Globus pallidus (tissue), 1 donor: ENCODE measurements around the gene GPC6.

ENCODE experiments used
- DNase-seq: peaks from one replicate; pipeline ENCODE4 v3.0.0-alpha.2; 2015; ENCODE audit warnings: low spot score

Gene GPC6

DNA sequence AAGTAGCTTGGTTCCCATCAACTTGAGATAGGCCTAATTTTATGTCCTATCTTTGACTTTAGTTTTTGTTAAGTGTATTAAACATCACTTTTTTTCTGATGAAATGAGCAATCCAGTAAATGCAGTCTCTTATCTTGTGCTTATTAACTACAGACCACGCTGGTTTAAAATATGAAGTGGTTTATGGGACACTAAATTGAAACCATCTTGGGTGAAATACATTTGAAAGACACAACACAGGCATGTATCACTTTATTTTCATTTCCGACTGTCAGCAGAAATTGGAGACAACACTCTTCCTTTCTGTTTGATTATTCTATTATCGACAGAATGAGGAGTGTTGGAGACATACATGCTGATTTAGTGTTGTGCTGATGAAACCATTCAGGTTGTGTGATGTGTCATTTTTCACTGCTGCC, 447.7 kb downstream of the GPC6 start:
- DNase-seq: no peak

DNA sequence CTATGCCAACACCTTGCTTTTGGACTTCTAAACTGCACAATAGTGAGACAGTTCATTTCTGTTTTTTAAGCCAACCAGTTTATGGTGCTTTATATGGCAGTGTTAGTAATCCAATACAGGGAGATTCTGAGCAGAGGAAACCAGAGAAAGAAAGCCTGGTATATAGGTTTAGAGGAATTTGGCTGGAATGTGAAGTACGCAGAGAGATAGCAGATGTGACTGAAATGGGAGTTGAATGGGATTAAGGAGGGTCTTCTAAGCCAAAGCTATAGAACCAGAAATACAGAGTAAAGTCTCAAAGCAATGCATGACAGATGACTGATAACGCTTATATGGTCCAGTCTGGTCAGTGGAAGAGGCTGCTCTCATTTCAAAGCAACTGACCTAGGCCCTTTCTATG, 453.7 kb downstream of the GPC6 start:
- no peak for DNase-seq

DNA sequence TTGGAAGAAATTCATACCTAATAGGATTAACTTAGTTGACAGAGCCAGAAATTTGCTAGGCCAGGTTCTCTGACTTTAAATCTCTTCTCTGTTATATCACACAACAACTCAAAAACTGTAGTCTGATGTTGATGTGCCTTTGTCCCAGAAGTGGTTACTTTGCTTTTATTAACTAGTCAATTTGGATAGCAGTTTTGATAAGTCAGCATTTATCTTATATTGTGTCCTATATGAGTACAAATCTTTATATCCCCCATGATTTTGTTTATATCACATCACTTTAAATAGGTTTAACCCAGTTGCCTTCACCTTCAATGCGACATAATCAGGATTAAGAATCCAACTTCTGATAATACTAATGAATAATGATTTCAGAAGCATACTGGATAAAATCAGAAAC, 459.3 kb downstream of the GPC6 start:
- no peak for DNase-seq

DNA sequence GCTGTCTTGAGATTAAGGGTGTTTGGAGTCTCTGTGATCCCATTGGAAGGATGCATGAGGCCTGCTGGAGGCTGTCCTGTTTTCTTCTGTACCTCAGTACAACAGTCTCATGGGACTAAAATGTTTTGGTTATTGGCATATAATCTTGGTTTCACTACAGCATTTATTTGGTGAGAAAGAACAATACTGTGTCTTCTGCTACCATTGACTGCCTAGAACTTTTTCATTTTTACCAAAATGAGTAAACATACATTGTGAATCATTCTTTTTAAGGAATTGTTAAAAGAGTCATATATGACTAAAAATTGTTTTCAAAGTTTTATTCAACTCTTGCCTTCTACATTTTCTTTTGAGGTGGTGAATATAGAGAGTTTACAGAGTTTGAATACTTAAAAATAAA, 459.8 kb downstream of the GPC6 start:
- no peak for DNase-seq

DNA sequence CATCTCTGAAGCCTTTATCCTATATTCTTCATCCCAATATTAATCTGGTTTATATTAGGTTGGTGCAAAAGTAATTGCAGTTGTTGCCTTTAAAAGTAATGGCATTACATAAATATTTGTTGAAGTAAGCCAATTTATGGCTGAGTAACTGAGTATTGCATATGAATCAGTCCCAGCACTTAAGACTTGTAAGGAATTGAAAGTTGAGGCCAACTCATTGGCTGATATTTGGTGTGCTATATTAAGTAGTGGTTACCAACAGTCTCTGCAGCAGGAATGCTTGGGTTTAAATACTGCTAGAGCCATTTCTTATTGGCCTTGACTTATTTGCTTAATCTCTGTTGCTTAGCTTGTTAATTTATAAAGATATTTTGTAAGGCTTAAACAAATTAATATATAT, 460.7 kb downstream of the GPC6 start:
- DNase-seq: no peak

GRCh38 chr13:93689333-93689732, 462.7 kb downstream of the GPC6 start:
- no peak for DNase-seq

DNA sequence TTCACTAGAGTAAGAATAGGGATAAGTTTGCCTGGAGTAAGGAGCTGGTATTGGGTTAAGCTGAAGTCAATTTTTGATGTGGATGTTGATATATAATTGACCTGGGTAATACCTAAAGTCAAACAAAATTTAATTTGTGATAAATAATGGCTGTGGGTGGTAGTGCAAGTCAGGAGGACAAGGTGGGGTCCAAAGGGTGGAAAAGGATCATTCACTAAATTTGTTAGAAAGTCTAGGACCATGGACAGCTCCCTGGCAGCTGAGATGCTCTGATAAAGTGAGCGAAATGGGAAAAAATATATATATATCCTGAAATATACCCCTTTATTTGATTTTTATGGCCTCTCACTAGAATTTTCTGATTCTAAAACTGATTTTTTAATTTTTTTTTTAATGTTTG, 463.5 kb downstream of the GPC6 start:
- DNase-seq: peak; percentile 2

GRCh38 chr13:93698016-93698613, 471.5 kb downstream of the GPC6 start:
- DNase-seq: no peak

DNA sequence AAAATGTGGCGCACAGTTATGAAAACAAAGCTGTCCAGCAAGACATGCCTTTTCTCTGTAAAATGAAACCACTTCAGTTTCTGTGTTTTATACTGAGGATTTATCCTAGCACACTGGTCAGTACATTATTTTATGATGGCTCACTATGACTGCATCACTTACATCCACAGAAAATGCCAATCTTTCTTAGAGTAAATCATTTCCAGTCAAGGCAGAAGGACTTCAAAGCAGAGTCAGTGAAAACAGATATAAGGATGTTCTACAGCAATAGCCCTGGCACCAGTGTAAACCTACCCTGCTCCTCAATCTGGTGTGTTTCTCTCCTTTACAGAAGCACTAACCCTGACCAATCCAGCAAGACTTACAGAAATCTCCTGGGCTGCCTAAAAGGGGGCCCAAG, 473.5 kb downstream of the GPC6 start:
- no peak for DNase-seq

DNA sequence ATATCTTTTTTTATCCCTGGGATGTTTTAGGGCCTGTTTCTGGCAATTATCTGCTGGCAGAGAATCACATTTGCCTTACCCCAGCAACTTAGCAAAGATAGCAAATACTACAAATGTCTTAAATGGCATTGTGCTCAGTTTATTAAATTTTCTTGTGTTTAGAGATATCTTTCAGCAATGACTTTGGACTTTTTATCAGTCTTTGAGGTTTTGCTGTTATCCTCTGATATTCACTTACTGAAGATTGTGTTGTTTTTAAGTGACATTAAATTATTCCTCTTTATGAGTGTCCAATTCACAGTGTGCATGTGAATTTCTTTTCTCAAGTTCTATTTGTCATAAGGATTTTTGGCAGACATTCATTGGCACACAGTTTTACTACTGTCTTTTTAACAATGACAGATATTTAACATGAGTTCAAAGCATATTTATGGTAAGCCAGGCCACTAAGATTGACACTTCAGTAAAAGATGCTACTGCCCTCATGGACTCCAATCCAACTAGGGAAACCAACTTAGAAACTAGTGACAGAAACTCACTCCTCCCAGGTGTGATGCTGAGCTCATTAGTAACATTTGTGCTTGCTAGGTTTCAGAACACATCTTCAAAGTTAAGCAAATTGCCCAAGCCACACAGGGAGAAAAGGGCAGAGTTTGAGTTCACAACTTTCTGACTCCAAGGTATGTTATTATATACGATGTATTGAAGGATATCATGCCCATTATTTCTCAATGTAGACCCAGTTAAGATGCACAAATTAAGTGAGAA, 481.9 kb downstream of the GPC6 start:
- no peak for DNase-seq

- no peak for DNase-seq
Measured at GRCh38 chr13:93709506-93710244, 483.1 kb downstream of the GPC6 start.

DNA sequence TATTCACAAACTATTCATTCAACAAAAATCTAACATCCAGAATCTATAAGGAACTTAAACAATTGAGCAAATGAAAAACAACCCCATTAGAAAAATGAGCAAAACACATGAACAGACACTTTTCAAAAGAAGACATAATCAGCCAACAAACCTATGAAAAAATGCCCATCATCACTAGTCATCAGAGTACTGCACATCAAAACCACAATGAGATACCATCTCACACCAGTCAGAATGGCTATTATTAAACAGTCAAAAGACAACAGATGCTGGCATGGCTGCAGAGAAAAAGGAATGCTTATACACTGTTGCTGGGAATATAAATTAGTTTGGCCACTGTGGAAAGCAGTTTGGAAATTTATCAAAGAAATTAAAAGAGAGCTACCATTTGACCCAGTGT, 487.6 kb downstream of the GPC6 start:
- no peak for DNase-seq

DNA sequence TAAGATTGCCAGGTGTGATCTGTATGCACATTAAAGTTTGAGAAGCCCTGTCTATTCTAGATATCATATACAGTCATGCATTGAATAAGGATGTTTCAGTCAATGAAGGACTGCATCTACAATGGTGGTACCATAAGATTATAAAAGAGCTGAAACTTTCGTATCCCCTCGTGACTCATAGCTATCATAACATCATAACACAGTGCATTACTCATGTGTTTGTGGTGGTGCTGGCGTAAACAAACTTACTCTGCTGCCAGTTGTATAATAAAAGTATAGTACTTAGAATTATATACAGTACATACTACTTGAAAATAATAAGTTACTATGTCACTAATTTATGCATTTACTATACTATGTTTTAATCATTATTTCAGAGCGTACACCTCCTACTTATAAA, 489.3 kb downstream of the GPC6 start:
- no peak for DNase-seq

DNA sequence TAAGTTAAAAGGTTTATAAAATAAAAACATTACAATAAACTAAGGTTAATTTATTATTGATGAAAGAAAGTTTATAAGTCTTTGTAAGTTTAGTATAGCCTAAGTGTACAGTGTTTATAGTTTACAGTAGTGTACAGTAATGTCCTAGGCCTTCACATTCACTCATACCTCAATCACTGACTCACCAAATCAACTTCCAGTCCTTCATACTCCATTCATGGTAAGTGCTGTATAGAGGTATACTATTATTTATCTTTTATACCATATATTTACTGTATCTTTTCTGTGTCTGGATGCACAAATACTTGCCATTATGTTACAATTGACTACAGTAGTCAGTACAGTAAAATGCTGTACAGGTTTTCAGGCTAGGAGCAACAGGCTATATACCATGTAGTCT, 490.0 kb downstream of the GPC6 start:
- DNase-seq: no peak

DNA sequence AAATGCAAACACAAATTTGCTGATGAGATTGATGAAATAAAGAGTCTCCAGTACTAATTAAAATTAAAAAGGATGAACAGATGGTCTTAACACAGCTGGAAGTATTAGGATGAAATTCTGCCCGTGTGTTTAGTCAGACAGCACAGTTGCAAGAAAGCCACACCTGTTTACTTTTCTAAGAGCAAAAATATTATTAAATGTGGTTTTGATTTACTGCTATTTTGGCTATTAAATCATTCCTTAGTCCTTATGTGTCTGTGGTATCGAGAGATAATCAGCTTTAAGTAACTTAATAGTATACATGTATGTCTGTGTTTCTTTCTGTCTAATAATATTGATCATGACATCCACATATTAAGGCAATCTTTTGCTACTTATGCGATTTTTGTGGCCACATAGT, 494.9 kb downstream of the GPC6 start:
- no peak for DNase-seq

DNA sequence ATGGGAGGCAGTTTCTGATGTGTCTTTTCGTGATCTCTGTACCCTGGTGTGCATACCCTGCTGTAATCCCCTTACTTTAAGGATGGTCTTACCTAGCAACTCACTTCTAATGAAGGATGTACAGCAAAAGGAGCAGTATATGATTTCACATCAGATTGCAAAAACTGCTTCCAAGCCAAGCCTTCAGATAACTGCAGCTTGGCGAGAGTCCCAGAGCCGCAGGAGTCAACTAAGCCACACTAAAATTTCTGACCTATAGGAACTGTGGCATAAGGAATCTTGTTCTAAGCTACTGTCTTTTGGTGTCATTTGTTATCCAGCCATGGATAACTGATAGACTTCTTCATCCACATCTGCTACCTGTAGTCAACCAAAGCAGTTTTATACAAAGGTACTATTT, 496.7 kb downstream of the GPC6 start:
- DNase-seq: no peak

DNA sequence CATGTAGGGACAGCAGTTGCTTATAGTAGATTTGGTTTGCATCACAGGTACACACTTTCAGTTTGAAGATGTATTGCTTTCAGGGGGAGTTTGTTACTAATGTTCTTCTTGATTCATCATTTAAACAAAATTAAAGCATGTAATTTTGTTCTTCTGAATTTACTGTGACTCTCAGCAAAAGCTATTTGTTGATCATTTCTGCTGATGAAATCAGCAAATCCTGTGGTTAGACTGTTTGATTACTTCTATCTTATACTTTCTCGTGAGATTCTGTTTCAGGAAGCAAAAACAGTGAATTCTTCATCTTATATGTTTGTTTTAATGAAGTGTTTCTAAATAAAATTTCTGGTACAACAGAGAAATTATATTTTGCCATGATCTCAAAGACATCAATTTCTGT, 497.6 kb downstream of the GPC6 start:
- no peak for DNase-seq

GRCh38 chr13:93726173-93726957, 499.8 kb downstream of the GPC6 start:
- no peak for DNase-seq

- no peak for DNase-seq
Measured at GRCh38 chr13:93727211-93728141, 500.9 kb downstream of the GPC6 start.

GRCh38 chr13:93729383-93729782, 502.8 kb downstream of the GPC6 start:
- DNase-seq: no peak

DNA sequence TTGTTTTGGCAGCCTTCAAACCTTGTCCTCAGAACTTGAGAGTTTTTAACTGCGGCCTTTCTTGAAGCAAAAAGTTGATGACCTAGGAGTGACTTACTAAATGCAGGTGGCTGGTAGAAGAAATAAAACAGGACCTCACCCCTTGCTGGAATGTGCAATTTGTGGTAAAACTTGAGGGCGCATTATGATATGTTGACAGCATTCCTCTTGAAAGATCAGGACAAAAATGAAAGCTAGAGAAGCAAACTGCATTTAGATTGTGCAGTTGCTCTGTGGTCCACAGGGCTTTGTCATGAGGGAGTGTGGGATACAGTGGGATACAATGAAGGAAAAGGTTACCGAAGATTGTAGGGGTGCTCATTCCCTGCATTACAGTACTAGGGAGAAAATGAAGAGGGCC, 504.2 kb downstream of the GPC6 start:
- DNase-seq: no peak
